A673 (cell line): ENCODE results near the gene FNTB. TPM values are rescaled to one million over a fixed set of nuclear protein-coding genes. Genes with fewer than 3 reads are reported as not detected.
A peak's percentile ranks its signal among the peaks of the same experiment; 100 is the strongest.

ENCODE experiments used
- BruUV-seq: library from RNA; stranded (reverse); fragments of 400-500 nt; replicated peaks from 2 replicates; lab custom pipeline; 2021; lab: Mats Ljungman, UMichigan
- CTCF ChIA-PET: fragments of 300-600 bp; sonication (Branson Sonifier 250); formaldehyde crosslinking; loops from one replicate; lab custom pipeline; 2022; ENCODE audit warnings: antibody characterized with exemption; lab: Charles Lee
- POLR2A ChIA-PET: fragments of 300-600 bp; sonication (Branson Sonifier 250); formaldehyde crosslinking; loops from one replicate; lab custom pipeline; 2022; ENCODE audit warnings: antibody characterized with exemption; ENCODE audit not compliant: low non-redundant PET; lab: Charles Lee
- DNase-seq: peaks from one replicate; pipeline ENCODE4 v3.0.0-alpha.2; 2015; ENCODE audit warnings: low spot score
- H3K27ac ChIP-seq: fragments of 200-600 bp; sonication (generic); 2 replicates; pipeline ENCODE4 v1.5.1; 2016; ENCODE audit warnings: mixed run types, low read depth, mild to moderate bottlenecking, mixed read lengths, antibody characterized with exemption, low read length; ENCODE audit not compliant: poor library complexity, severe bottlenecking
- H3K27me3 ChIP-seq: fragments of 200-600 bp; sonication (generic); replicated peaks from 2 replicates; pipeline ENCODE4 v1.6.1; 2017; ENCODE audit warnings: mixed run types, low read depth, mild to moderate bottlenecking, mixed read lengths, antibody characterized with exemption, low read length; ENCODE audit not compliant: insufficient read depth, poor library complexity
- H3K36me3 ChIP-seq: fragments of 200-600 bp; sonication (generic); 2 replicates; pipeline ENCODE4 v1.6.1; 2016; ENCODE audit warnings: mixed run types, mild to moderate bottlenecking, mixed read lengths, antibody characterized with exemption, low read length; ENCODE audit not compliant: insufficient read depth, poor library complexity, severe bottlenecking
- H3K4me1 ChIP-seq: fragments of 200-600 bp; sonication (generic); 2 replicates; pipeline ENCODE4 v1.6.1; 2017; ENCODE audit warnings: mixed run types, mild to moderate bottlenecking, mixed read lengths, antibody characterized with exemption, low read length; ENCODE audit not compliant: insufficient read depth, poor library complexity, severe bottlenecking
- H3K4me3 ChIP-seq: fragments of 200-600 bp; sonication (generic); 2 replicates; pipeline ENCODE4 v1.5.1; 2016; ENCODE audit warnings: low read depth, mixed run types, mild to moderate bottlenecking, mixed read lengths, low read length; ENCODE audit not compliant: poor library complexity, severe bottlenecking
- H3K9me3 ChIP-seq: fragments of 200-600 bp; sonication (generic); 2 replicates; pipeline ENCODE4 v1.6.1; 2016; ENCODE audit warnings: mixed run types, low read depth, mild to moderate bottlenecking, mixed read lengths, antibody characterized with exemption, low read length; ENCODE audit not compliant: poor library complexity, severe bottlenecking
- EZH2 ChIP-seq: fragments of 200-600 bp; sonication (generic); IDR thresholded peaks from 2 replicates; pipeline ENCODE4 v1.6.1; 2017; ENCODE audit warnings: borderline replicate concordance, low read depth, mild to moderate bottlenecking, mixed read lengths, antibody characterized with exemption, low read length; ENCODE audit not compliant: poor library complexity, severe bottlenecking
- intact Hi-C: fragments of 100-400 bp; cut with micrococcal nuclease; formaldehyde crosslinking; loops from one replicate; pipeline ENCODE4 v1.10.0; 2022; ENCODE audit not compliant: unreplicated experiment
- total RNA-seq: library from RNA; stranded (reverse); gene quantifications from 2 replicates; pipeline ENCODE4 v1.2.3, GENCODE V29; 2021
- TF ChIP-seq, protein P1 (sequence below): fragments of 300-800, 200-600 bp; sonication (generic); conservative IDR thresholded peaks from 2 replicates; pipeline ENCODE4 v1.5.1; 2017; ENCODE audit warnings: low read depth, mild to moderate bottlenecking, antibody characterized with exemption, low read length, moderate library complexity, mixed read lengths

FNTB gene
- total RNA-seq, 1 experiment from 2014 or later: 24.0 TPM

DNA sequence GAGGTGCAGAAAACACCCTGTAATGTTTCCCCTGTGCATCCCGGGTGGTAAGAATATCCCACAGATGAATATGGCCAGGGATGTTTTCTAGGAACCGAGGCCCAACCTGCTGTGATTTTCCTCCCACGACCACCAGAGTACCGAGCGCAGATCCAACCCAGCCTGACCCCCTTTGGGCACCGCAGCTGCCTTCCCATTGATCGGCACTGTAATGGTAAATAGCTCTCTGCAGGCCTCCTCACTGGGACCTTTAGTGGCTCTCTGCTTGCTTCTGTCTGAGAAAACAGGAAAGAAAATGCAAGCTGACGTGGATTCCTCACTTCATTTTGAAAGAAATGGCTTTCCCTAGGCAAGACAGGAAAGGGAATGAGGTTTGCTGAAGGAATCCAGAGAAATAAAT, 12.1 kb upstream of the FNTB start:
- intact Hi-C loops: no loop called here
- Histone ChIP-seq H3K4me3 (no peak overlapping the region), H3K9me3 (no peaks in the 10 kb centered on the region), H3K27me3 (no peaks in the 10 kb centered on the region), H3K4me1 (peaks cover 6% of the 10 kb centered on the region), H3K27ac (no peak overlapping the region), H3K36me3 (no peaks in the 10 kb centered on the region)
- BruUV-seq: no TSS peak
- ChIA-PET POLR2A (no interaction called here), CTCF (no interaction called here)
- TF ChIP-seq, protein P1, sequence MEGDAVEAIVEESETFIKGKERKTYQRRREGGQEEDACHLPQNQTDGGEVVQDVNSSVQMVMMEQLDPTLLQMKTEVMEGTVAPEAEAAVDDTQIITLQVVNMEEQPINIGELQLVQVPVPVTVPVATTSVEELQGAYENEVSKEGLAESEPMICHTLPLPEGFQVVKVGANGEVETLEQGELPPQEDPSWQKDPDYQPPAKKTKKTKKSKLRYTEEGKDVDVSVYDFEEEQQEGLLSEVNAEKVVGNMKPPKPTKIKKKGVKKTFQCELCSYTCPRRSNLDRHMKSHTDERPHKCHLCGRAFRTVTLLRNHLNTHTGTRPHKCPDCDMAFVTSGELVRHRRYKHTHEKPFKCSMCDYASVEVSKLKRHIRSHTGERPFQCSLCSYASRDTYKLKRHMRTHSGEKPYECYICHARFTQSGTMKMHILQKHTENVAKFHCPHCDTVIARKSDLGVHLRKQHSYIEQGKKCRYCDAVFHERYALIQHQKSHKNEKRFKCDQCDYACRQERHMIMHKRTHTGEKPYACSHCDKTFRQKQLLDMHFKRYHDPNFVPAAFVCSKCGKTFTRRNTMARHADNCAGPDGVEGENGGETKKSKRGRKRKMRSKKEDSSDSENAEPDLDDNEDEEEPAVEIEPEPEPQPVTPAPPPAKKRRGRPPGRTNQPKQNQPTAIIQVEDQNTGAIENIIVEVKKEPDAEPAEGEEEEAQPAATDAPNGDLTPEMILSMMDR: no peak
- TF ChIP-seq EZH2: no peak
- DNase-seq: no peak

DNA sequence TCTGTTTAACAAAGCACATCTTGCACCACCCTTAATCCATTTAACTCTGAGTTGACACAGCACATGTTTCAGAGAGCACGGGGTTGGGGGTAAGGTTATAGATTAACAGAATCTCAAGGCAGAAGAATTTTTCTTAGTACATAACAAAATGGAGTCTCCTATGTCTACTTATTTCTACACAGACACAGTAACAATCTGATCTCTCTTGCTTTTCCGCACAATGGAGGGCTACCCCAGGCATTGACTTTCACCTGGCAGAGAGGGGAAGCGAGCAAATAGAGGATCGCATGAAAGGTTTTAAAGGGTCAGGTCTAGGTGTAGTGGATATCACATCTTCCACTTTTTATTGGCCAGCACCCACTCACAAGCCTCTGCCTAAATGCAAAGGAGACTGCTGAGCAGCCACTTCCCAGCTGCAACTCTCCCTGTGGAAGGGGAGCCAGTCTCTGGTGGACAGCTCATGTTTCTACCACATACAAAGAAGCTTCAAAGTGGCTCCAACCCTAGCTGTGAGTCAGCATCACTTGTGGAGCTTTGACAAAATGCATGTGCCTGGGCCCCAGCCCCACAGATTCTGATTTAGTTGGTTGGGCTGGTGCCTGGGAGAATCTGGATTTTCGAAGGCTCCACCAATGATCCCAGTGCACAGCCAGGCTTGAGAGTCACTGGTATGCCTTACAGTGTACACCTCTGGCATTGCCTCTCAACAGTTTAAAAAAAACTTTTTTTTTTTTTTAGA, 7.2 kb upstream of the FNTB start:
- no TSS peak for BruUV-seq

DNA sequence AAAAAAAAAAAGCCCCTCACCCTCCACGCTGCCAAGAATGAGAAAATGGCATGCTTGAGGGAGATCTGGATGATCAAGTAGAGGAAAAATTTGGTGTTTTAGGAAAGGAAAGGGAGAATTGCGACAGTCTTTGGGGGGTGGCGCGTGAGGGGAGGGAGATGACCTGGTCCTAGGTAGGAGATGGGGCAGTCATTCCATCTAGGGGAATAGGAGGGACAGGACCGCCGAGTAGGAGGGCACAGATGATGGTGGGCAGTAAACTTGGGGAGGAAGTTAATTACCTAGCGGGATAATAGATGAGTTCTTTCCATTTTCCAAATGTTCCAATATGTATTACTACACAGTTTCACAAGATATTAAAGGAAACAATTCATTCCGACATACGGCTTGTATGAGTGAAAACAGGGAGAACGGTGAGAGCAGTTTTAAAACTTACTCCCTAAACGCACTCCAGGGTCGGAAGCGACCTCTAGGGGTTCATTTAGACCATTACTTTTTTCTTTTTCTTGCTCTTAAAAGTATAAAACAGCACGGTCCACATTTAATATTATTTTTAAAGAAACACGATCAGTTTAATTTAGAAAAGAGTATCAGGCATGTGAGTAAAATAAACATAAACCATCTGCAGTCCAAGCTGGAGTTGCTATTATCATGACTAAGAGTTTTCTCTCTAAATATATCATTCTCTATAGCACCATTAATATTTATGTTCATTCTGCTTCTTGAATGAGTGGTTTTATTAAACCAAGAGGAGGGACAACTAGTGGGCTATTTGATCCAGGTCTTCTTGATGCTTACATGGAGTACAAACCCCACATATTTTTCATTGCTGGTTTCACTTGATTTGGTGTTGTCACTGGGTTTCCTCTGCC, 3.0 kb upstream of the FNTB start:
- H3K27ac ChIP-seq: no peak overlapping the region
- no peaks in the 10 kb centered on the region for H3K9me3 ChIP-seq
- TF ChIP-seq, protein P1: peak; percentile 75
- TF ChIP-seq EZH2: no peak
- ChIA-PET POLR2A (no interaction called here), CTCF (interaction anchor here (0.7 kb wide), 1 partner anchor 183 kb away, joined by 8 read pairs; no protein-coding TSS in a partner anchor)
- intact Hi-C loops: loop anchor here (5.0 kb wide), 1 partner anchor 161 kb away; no protein-coding TSS in a partner anchor
- peaks cover 5% of the 10 kb centered on the region for H3K4me1 ChIP-seq
- no peaks in the 10 kb centered on the region for H3K27me3 ChIP-seq
- BruUV-seq: no TSS peak
- peak overlapping the region; percentile 27 for H3K4me3 ChIP-seq
- no peaks in the 10 kb centered on the region for H3K36me3 ChIP-seq
- peak; percentile 75 for DNase-seq

More for the DNA sequence above, 7.2 kb upstream of the FNTB start:
- H3K27ac ChIP-seq: no peak overlapping the region
- H3K36me3 ChIP-seq: no peaks in the 10 kb centered on the region
- no peaks in the 10 kb centered on the region for H3K27me3 ChIP-seq
- no peak for DNase-seq
- H3K4me1 ChIP-seq: no peaks in the 10 kb centered on the region
- H3K4me3 ChIP-seq: no peak overlapping the region
- TF ChIP-seq EZH2: no peak
- TF ChIP-seq, protein P1: no peak
- CTCF ChIA-PET: no interaction called here
- POLR2A ChIA-PET: no interaction called here
- no peaks in the 10 kb centered on the region for H3K9me3 ChIP-seq
- intact Hi-C loops: loop anchor here (5.0 kb wide), 1 partner anchor 157 kb away; no protein-coding TSS in a partner anchor
